Stimulated activated CD8-positive, alpha-beta memory T cell treated with anti-CD3 and anti-CD28 coated beads, Interleukin-7, amount 100 ng/mL, for 48 hours (primary cell): ENCODE measurements around the gene NEFH.
"Not testable (repeated sequence)": the region's sequence is repeated elsewhere in the genome, so short reads cannot be mapped to it uniquely, and the experiment has no call there.

Experiments used
- DNase-seq, 2 donors: peaks; one replicate each; pipeline ENCODE4 v3.0.0-alpha.2; 2020; ENCODE audit warnings: low read depth in 1 of 2; ENCODE audit errors: extremely low read depth in 1 of 2

Gene NEFH

GRCh38 chr22:29463629-29464028, 16.4 kb upstream of the NEFH start:
- no peak for DNase-seq

- DNase-seq = no peak
Observed at GRCh38 chr22:29464581-29464980, 15.4 kb upstream of the NEFH start.

GRCh38 chr22:29469755-29470154, 10.3 kb upstream of the NEFH start:
- no peak for DNase-seq

- DNase-seq = peak; percentile 39 to 51
Observed at GRCh38 chr22:29470159-29470855, 9.7 kb upstream of the NEFH start.

- no peak for DNase-seq
Observed at GRCh38 chr22:29473001-29473400, 7.0 kb upstream of the NEFH start.

DNA sequence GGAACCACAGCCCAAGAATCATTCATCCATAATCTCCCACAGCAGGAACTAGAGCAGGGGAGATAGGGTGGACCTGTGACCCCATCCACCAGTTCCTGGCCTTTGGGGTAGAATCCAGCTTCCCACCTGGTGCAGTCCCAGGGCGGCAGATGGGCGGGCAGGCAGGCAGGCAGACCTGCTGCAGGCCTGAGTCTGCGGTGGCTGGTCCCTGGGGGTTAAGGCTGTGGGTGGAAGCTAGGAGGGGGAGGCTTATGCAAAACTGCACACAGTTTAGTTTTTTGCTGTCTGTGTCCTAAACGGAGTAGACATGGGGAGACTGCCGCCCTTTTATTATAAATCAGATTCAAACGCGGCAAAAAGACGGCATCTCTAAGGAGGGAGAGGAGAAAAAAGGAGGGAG, 4.5 kb upstream of the NEFH start:
- DNase-seq = no peak

- no peak for DNase-seq
Observed at GRCh38 chr22:29476116-29476515, 3.9 kb upstream of the NEFH start.

DNA sequence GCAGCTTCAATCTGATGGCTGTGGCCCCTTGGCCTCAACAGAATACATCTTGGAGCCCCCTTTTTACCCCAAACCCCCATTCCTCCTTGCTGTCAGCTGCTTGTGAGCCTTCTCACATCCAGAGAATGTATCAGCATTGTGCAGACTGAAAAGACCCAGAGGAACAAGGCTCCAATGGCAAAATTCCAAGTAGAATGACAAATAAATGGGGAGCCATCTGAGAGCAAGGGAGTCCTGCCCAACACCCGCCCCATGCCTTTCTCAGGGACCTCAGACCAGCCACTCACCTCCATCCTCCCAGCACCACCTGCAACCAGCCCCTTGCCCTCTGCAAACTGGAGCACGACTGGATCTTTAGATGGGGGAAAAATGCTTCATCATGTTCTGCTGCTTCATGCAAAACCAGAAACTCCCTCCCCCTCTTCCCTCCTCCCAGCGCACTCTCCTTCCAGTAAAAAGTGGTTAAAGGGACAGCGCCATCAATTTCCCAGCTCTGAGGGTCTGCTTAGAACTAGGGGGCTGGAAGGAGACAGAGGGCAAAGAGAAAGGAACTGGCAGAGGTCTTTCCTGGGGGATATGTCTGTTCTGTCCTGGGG, 2.2 kb upstream of the NEFH start:
- DNase-seq = no peak

GRCh38 chr22:29478326-29479276, 1.4 kb upstream of the NEFH start:
- DNase-seq = no peak

DNA sequence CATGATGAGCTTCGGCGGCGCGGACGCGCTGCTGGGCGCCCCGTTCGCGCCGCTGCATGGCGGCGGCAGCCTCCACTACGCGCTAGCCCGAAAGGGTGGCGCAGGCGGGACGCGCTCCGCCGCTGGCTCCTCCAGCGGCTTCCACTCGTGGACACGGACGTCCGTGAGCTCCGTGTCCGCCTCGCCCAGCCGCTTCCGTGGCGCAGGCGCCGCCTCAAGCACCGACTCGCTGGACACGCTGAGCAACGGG, 169 bp downstream of the NEFH start:
- no peak for DNase-seq

DNA sequence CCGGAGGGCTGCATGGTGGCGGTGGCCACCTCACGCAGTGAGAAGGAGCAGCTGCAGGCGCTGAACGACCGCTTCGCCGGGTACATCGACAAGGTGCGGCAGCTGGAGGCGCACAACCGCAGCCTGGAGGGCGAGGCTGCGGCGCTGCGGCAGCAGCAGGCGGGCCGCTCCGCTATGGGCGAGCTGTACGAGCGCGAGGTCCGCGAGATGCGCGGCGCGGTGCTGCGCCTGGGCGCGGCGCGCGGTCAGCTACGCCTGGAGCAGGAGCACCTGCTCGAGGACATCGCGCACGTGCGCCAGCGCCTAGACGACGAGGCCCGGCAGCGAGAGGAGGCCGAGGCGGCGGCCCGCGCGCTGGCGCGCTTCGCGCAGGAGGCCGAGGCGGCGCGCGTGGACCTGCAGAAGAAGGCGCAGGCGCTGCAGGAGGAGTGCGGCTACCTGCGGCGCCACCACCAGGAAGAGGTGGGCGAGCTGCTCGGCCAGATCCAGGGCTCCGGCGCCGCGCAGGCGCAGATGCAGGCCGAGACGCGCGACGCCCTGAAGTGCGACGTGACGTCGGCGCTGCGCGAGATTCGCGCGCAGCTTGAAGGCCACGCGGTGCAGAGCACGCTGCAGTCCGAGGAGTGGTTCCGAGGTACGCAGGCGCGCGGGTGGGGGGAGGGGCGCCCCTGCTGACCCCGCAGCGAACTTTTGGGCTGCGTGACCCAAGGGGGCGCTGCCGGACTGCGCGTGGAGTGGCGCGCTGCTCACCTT, 670 bp downstream of the NEFH start:
- DNase-seq = peak; percentile 5 to 37

- no peak for DNase-seq
Observed at GRCh38 chr22:29481265-29482000, 1.4 kb downstream of the NEFH start.

- DNase-seq = no peak
Observed at GRCh38 chr22:29482253-29482652, 2.2 kb downstream of the NEFH start.

DNA sequence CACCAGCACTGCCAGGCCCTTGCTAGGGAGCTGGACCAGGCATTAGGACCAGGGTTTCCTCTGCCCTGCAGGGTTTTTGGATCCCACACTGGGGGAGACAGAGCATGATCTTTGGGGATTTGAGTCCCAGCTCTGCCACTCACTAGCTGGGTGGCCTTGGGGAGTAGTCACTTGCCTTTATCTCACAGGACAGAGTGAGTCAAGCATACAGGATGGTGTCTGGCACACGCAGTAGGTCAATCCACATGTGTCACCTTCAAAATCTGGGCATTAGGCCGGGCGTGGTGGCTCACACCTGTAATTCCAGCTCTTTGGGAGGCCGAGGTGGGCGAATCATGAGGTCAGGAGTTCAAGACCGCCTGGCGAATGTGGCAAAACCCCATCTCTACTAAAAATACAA, 2.7 kb downstream of the NEFH start:
- no peak for DNase-seq

GRCh38 chr22:29483254-29483653, 3.2 kb downstream of the NEFH start:
- no peak for DNase-seq

- no peak for DNase-seq
Observed at GRCh38 chr22:29484642-29485041, 4.6 kb downstream of the NEFH start.

GRCh38 chr22:29485448-29485847, 5.4 kb downstream of the NEFH start:
- DNase-seq = no peak

DNA sequence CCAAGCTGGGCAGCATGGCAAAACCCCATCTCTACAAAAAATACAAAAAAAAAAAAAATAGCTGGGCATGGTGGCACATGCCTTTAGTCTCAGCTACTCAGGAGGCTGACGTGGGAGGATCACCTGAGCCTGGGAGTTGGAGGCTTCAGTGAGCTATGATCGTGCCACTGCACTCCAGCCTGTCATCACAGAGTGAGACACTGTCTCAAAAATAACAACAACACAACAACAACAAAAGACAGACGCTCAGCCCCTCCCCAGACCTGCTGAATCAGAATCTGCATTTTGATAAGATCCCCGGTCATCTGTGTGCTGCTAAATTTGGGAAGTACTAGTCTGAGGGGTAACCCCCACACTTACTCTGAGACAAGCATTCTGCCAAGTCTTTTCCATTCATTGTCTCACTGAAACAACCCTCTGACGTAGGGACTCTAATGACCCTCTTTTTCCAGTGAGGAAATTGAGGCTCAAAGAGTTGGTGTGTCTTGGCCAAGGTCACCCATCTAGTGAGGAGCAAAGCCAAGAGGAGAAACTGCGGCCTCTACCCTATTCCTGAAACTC, 7.5 kb downstream of the NEFH start:
- DNase-seq = no peak

GRCh38 chr22:29489127-29489780, 9.2 kb downstream of the NEFH start:
- DNase-seq = not testable (repeated sequence)

- no peak for DNase-seq
Observed at GRCh38 chr22:29491012-29491411, 11.0 kb downstream of the NEFH start.
